NCI-H748 treated with DMSO at 0.1 percent for 48 hours (cell line): ENCODE results near the gene SLC32A1.

ENCODE experiments used
- DNase-seq: peaks from one replicate; lab custom pipeline; 2025; lab: John Stamatoyannopoulos, UW

The SLC32A1 gene

GRCh38 chr20:38723848-38724625 lies at the start of gene SLC32A1:
Gene SLC32A1, plus strand, starts transcription at chr20:38724486. Its CDS starts 239 bp downstream, at chr20:38724725.
- DNase-seq, result no peak

- no peak for DNase-seq
These were observed 49.5 kb upstream of the SLC32A1 start for GRCh38 chr20:38674765-38675133.

- no peak for DNase-seq
These were observed 47.7 kb upstream of the SLC32A1 start for GRCh38 chr20:38676576-38676975.

GRCh38 chr20:38680500-38681306 lies 43.6 kb upstream of the SLC32A1 start:
- no peak for DNase-seq

GRCh38 chr20:38685271-38685670 lies 39.0 kb upstream of the SLC32A1 start:
- DNase-seq, result no peak

- DNase-seq, result no peak
These were observed 38.3 kb upstream of the SLC32A1 start for GRCh38 chr20:38685853-38686473.

- DNase-seq, result no peak
These were observed 31.6 kb upstream of the SLC32A1 start for GRCh38 chr20:38692436-38693411.

GRCh38 chr20:38697306-38697705 lies 27.0 kb upstream of the SLC32A1 start:
- no peak for DNase-seq

GRCh38 chr20:38698541-38698940 lies 25.7 kb upstream of the SLC32A1 start:
- DNase-seq, result no peak

GRCh38 chr20:38700141-38700540 lies 24.1 kb upstream of the SLC32A1 start:
- no peak for DNase-seq

- DNase-seq, result no peak
These were observed 23.4 kb upstream of the SLC32A1 start for GRCh38 chr20:38700926-38701325.

GRCh38 chr20:38703526-38703925 lies 20.8 kb upstream of the SLC32A1 start:
- no peak for DNase-seq

GRCh38 chr20:38704136-38704535 lies 20.1 kb upstream of the SLC32A1 start:
- no peak for DNase-seq

- DNase-seq, result no peak
These were observed 17.8 kb upstream of the SLC32A1 start for GRCh38 chr20:38706509-38706908.

- DNase-seq, result no peak
These were observed 10.0 kb upstream of the SLC32A1 start for GRCh38 chr20:38714308-38714707.

- no peak for DNase-seq
These were observed 8.6 kb upstream of the SLC32A1 start for GRCh38 chr20:38715646-38716045.

GRCh38 chr20:38722683-38723016 lies 1.6 kb upstream of the SLC32A1 start:
- no peak for DNase-seq

GRCh38 chr20:38723017-38723847 lies 1.1 kb upstream of the SLC32A1 start:
- DNase-seq, result no peak

GRCh38 chr20:38724626-38725147 lies 401 bp downstream of the SLC32A1 start:
- no peak for DNase-seq

- DNase-seq, result no peak
These were observed 1.0 kb downstream of the SLC32A1 start for GRCh38 chr20:38725148-38725901.
